Measurements from ENCODE around the gene NAV2. TPM values are rescaled to one million over a fixed set of nuclear protein-coding genes. Genes with fewer than 3 reads are reported as not detected.

NAV2 gene
- total and polyA plus RNA-seq, 12 donors: 6.9 to 34.7 (median 20.2) TPM

DNA sequence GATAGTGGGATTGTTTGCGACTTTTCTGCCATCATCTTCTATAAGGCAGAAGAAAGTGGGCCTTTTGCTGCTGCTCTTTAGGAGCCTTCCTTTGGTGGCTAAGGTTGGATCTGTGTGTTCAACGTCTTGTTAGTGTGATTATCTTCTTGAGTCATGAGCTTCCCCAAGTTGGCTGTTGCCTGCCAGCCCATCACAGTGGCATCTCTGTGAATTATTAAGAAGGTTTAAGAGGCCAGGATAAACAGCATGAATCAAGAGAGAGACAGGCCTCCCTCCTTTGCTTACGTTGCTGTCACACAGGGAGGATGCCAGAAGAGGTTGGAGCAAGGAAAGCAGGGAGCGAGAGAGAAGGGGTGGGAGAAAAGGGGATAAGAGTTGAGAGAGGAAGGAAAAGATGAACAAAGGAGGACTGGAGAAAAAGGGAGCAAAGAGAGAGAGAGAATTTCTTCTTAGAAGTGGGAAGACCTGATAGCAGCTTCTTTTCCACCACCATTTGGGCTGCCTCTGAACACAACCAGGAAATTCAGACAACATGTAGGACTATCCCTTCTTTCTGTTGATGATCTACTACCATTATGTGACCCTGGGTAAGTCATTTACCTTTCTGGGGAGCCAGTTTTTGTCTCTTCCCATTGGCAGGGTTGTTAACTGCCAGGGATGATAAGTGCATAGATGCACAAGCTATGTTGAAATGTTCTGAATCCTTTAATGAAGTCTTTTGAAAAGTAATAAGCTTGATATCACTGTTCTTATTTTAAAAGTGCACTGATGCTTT is 126.5 kb downstream of the NAV2 start:
- TF ChIP-seq, protein P1, sequence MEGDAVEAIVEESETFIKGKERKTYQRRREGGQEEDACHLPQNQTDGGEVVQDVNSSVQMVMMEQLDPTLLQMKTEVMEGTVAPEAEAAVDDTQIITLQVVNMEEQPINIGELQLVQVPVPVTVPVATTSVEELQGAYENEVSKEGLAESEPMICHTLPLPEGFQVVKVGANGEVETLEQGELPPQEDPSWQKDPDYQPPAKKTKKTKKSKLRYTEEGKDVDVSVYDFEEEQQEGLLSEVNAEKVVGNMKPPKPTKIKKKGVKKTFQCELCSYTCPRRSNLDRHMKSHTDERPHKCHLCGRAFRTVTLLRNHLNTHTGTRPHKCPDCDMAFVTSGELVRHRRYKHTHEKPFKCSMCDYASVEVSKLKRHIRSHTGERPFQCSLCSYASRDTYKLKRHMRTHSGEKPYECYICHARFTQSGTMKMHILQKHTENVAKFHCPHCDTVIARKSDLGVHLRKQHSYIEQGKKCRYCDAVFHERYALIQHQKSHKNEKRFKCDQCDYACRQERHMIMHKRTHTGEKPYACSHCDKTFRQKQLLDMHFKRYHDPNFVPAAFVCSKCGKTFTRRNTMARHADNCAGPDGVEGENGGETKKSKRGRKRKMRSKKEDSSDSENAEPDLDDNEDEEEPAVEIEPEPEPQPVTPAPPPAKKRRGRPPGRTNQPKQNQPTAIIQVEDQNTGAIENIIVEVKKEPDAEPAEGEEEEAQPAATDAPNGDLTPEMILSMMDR (IDR thresholded peaks at IDR 0.05): no peak
- no peak for ATAC-seq
- intact Hi-C loops (cut with DNase I): no loop called here

DNA sequence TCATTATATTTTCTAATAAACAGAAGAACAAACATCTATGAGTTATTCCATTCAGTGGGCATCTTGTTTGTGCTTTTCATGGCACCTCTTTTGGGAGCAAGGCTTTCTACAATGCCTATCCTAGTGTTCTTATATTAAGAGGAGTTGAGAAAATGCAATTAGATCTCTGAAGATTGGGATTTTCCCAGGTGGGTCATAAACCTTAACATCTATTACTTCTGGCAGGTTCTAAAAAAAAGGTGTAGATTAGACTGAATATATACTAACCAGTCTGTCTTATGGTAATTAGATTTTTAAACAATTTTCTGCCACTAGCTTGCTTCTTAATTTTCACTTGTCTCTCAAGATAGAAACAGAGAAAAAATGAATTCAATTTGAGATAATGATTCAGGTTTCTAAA is 128.3 kb downstream of the NAV2 start:
- H3K27me3 ChIP-seq: no peaks in the 10 kb centered on the region

More for the DNA sequence above, 126.5 kb downstream of the NAV2 start:
- H3K4me3 ChIP-seq: no peak overlapping the region
- H3K36me3 ChIP-seq: peaks cover 0 to 10% (median 0%) of the 10 kb centered on the region in 9 donors
- DNase-seq: no peak
- 76 to 91% methylated on average over 4 of the region's 4 CpGs for WGBS, 2 donors
- no peak overlapping the region for H3K27ac ChIP-seq
- no peaks in the 10 kb centered on the region for H3K27me3 ChIP-seq
- no peaks in the 10 kb centered on the region for H3K9me3 ChIP-seq
- peaks cover 0 to 28% (median 2%) of the 10 kb centered on the region in 9 donors for H3K4me1 ChIP-seq

DNA sequence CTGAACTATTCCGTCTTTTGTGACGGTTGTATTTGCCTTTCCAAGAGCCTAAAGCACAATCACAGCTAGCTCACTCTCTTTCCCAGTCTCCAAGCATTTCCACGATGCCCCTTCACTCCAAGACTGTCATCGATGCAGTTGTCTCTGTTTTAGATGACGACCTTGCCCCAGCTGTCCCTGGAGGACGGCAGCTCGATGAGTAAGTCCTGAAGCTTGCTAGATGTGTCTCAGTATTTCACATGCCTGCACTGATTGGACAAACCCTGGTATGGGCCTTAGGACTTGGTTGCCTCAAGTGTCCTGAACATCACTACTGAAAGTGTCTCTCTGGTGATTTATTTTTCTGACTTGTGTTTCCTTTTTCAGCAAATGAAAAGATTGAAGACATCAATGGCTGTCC is 129.9 kb downstream of the NAV2 start:
- intact Hi-C loops (cut with DNase I): no loop called here
- Histone ChIP-seq H3K36me3 (no peaks in the 10 kb centered on the region), H3K9me3 (no peaks in the 10 kb centered on the region), H3K27me3 (no peaks in the 10 kb centered on the region), H3K27ac (no peak overlapping the region), H3K4me3 (no peak overlapping the region), H3K4me1 (peaks cover 0 to 59% (median 30%) of the 10 kb centered on the region in 9 donors)
- WGBS, 2 donors: 63 to 71% methylated on average over 7 of the region's 7 CpGs
- ATAC-seq (no peak), DNase-seq (no peak)
- TF ChIP-seq, protein P1 (IDR thresholded peaks at IDR 0.05): no peak

More for the DNA sequence above, 128.3 kb downstream of the NAV2 start:
- H3K27ac ChIP-seq: no peak overlapping the region
- intact Hi-C loops (cut with DNase I): no loop called here
- peaks cover 0 to 43% (median 14%) of the 10 kb centered on the region in 9 donors for H3K4me1 ChIP-seq
- no peak for ATAC-seq
- no peak for DNase-seq
- no peaks in the 10 kb centered on the region for H3K9me3 ChIP-seq
- TF ChIP-seq, protein P1 (IDR thresholded peaks at IDR 0.05): no peak
- H3K4me3 ChIP-seq: no peak overlapping the region
- peaks cover 0 to under 1% (median 0%) of the 10 kb centered on the region in 9 donors for H3K36me3 ChIP-seq

DNA sequence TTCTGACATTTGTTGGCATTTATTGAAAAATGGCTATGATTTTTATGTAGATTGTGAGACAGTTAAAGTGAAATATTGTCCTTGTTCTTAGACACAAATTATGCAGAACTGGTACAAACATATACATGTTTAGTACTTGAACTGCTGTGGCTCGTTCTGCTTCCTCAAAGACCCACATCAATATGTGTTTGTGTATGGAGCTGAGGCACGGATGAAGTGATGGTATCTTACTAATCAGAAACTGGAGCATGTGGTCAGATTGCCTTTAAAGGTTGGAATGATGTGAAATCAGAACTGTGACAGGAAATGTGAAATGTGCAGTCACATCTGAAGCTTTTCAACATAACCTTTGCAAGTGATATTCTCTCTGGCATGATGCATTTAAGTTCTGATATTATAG is 130.4 kb downstream of the NAV2 start:
- TF ChIP-seq, protein P1 (IDR thresholded peaks at IDR 0.05): no peak
- Histone ChIP-seq H3K27ac (no peak overlapping the region), H3K36me3 (no peaks in the 10 kb centered on the region), H3K4me3 (no peak overlapping the region), H3K9me3 (no peaks in the 10 kb centered on the region), H3K27me3 (no peaks in the 10 kb centered on the region), H3K4me1 (peaks cover 0 to 64% (median 36%) of the 10 kb centered on the region in 9 donors)
- no peak for ATAC-seq
- WGBS, 2 donors: 68 to 72% methylated on average over 2 of the region's 2 CpGs
- intact Hi-C loops (cut with DNase I): no loop called here
- DNase-seq: no peak

Measured in heart right ventricle (tissue), 16 donors.